C4-2B (cell line): ENCODE results near the gene TMC3.
"Not testable (repeated sequence)": the region's sequence is repeated elsewhere in the genome, so short reads cannot be mapped to it uniquely, and the experiment has no call there.

Experiments used
- H3K27ac ChIP-seq: fragments of 450-650 bp; 2 replicates; pipeline ENCODE4 v1.5.1; 2017
- ZFX ChIP-seq: fragments of 450-650 bp; IDR thresholded peaks from 2 replicates; pipeline ENCODE4 v1.6.1; 2017
- TF ChIP-seq, protein P1 (sequence below): fragments of 450-650 bp; conservative IDR thresholded peaks from 2 replicates; pipeline ENCODE4 v1.5.1; 2017; ENCODE audit warnings: mild to moderate bottlenecking

TMC3 gene

DNA sequence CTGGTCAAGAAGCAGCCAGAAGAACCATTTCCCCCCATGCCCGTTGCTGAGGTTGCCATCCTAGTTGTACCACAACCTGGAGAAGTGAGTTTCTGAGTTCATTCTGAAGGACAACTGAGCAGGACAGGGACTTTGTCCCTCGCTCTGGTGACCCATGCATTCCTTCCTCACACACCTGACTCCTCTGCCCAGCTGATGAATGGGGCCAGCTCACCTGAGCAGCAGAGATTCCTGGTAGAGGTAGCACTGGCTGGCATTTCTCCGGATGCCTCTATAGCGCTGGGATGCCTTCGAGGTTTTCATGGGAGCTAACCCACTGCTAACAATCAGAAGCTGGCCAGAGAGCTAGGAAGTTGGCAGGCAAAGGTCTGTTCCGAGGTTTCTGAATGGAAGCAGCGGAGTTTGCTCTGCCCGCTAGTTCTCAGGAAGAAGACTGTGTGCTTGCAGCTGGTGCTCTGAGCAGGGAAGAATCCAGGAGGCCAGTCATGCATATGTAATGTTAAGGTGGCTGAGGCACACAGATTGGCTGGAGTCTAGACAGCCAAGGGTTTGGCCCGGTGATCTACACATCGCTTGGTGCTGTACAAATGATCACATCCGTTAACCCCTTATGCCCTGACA lies at the start of gene TMC3:
TMC3 (minus strand) TSS at position 439 of the 621 bp plus-strand sequence; CDS start at position 303, 136 bp downstream.
- H3K27ac ChIP-seq, result no peak within 1 kb of the TSS; the same call in 1 of the 2 replicates
- no peak for TF ChIP-seq ZFX
- TF ChIP-seq, protein P1, sequence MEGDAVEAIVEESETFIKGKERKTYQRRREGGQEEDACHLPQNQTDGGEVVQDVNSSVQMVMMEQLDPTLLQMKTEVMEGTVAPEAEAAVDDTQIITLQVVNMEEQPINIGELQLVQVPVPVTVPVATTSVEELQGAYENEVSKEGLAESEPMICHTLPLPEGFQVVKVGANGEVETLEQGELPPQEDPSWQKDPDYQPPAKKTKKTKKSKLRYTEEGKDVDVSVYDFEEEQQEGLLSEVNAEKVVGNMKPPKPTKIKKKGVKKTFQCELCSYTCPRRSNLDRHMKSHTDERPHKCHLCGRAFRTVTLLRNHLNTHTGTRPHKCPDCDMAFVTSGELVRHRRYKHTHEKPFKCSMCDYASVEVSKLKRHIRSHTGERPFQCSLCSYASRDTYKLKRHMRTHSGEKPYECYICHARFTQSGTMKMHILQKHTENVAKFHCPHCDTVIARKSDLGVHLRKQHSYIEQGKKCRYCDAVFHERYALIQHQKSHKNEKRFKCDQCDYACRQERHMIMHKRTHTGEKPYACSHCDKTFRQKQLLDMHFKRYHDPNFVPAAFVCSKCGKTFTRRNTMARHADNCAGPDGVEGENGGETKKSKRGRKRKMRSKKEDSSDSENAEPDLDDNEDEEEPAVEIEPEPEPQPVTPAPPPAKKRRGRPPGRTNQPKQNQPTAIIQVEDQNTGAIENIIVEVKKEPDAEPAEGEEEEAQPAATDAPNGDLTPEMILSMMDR, result no peak

DNA sequence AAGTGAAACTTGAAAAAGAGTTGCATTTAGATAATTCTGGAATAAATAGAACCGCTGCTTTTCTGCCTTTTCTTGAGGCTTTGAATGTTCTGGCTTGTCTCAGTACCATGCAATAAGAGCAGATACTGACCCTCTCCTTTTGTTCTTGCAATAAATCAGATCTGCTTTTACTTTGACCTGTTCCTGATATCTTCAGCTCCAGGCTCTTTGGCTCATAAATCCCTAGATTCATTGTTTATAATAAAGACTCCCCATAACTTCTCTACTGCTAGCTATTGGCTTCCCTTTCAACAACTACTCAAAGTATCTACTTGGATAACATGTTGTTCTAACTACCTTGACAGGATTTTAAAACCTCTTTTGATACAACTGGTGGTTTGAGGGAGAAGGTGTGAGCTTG lies 47.4 kb upstream of the TMC3 start:
- H3K27ac ChIP-seq, result no peak overlapping the region
- TF ChIP-seq, protein P1, result no peak
- TF ChIP-seq ZFX, result no peak

DNA sequence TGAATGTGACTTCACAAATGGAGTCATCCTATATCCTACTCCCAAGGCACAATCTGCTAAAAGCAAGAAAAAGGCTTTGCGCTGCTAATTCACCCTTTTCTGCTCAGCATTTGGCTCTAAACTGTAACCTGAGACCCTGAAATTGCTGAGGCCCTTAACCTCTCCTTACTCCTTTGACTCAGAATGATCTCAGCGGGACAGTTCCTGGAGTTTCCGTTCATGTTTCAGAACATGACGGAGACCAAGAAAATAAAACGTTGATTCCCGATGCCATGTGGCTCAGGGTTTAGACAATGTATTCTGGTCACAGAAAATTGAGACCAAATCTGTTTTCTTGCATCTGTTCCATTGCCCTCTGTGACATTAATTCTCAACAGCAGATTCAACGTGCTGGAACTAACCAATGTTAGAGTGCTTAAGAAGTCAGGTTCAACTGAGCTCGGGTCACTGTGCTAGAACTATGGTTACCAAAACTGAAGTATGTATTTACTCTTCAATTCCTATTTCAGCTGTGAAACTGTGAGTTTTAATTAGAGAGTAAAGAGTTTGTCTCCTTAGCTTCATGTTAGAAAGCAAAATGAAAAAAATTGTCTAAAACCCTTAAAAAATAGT lies 45.4 kb upstream of the TMC3 start:
- no peak for TF ChIP-seq ZFX
- TF ChIP-seq, protein P1, result no peak
- no peak overlapping the region for H3K27ac ChIP-seq

DNA sequence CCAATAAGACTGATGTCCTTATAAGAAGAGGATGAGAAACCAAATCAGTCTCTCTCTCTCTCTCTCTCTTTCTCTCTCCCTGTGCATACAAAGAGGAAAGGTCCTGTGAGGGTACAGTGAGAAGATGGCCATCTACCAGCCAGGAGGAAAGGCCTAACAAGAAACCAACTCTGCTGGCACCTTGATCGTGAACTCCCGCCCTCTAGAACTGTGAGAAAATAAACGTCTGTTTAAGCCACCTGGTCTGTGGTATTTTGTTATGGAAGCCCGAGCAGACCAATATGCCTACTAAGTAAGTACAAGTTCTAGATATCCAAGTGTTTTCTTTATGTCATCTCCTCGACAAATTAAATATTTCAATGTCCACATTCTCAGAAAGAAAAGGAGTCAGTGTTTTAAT lies 44.9 kb upstream of the TMC3 start:
- no peak for TF ChIP-seq ZFX
- TF ChIP-seq, protein P1, result no peak
- H3K27ac ChIP-seq, result no peak overlapping the region

DNA sequence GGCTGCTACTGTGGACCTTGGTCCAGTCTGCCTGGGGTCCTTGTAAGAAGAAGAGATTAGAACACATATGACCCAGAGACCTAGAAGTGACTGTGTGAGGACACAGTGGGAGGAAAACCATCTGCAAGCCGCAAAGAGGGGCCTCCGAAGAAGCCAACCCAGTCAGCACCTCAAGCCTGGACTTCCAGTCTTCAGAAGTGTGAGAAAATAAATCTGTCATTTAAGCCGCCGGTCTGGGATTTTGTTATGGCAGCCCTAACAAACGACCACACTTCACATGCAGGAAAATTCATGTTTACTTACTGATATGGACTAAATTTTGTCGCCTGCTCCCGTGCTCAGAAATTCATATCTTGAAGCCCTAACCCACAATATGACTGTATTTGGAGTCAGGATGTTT lies 44.4 kb upstream of the TMC3 start:
- TF ChIP-seq, protein P1, result no peak
- TF ChIP-seq ZFX, result no peak
- H3K27ac ChIP-seq, result no peak overlapping the region

DNA sequence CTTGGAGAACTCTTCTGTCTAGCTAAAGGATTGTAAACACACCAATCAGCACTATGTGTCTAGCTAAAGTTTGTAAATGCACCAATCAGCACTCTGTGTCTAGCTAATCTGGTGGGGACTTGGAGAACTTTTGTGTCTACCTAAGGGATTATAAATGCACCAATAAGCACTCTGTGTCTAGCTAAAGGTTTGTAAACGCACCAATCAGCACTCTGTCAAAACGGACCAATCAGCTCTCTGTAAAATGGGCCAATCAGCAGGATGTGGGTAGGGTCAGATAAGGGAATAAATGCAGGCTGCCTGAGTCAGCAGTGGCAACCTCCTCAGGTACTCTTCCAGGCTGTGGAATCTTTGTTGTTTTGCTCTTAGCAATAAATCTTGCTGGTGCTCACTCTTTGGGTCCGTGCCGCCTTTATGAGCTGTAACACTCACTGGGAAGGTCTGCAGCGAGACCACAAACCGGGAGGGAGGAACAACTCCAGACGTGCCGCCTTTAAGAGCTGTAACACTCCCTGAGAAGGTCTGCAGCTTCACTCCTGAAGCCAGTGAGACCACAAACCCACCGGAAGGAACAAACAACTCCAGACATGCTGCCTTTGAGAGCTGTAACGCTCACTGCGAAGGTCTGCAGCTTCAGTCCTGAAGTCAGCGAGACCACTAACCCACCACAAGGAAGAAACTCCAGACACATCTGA lies 40.4 kb upstream of the TMC3 start:
- not testable (repeated sequence) for H3K27ac ChIP-seq

DNA sequence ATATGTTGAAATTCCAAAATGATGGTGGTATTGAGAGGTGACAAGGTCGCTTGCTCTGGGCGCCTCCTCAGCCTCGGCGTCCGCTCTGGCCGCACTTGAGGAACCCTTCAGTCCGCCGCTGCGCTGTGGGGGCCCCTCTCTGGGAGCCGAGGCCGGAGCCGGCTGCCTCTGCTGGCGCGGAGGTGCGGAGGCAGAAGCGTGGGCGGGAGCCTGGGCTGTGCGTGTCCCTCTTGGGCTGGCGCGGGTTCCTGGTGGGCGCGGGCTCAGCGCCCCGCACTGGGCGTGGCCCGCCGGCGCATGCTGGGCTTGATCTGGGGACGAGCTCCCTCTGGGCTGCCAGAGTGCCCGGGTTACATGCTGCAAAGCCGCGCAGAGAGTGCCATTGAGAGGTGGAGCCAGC lies 39.8 kb upstream of the TMC3 start:
- TF ChIP-seq, protein P1, result no peak
- no peak for TF ChIP-seq ZFX
- no peak overlapping the region for H3K27ac ChIP-seq
